22Rv1 (cell line): ENCODE results near the gene FKBP5.

Experiments used
- H3K27ac ChIP-seq: fragments of 450-650 bp; 2 replicates; pipeline ENCODE4 v1.5.1; 2017
- CTCF ChIP-seq: fragments of 450-650 bp; IDR thresholded peaks from 2 replicates; pipeline ENCODE4 v1.5.1; 2017; ENCODE audit warnings: mild to moderate bottlenecking
- ZFX ChIP-seq: fragments of 450-650 bp; IDR thresholded peaks from 2 replicates; pipeline ENCODE4 v1.6.1; 2017; ENCODE audit warnings: antibody characterized with exemption, borderline replicate concordance

The FKBP5 gene

GRCh38 chr6:35688605-35689322, at the start of gene FKBP5:
TSS of gene FKBP5 (minus strand) at chr6:35688915. CDS start at chr6:35642824, 46,091 bp downstream.
- no peak for TF ChIP-seq CTCF
- TF ChIP-seq ZFX = no peak
- peak within 1 kb of the TSS; percentile 93 for H3K27ac ChIP-seq

- H3K27ac ChIP-seq = peak overlapping the region; percentile 100; the same call in 1 of the 2 replicates
- TF ChIP-seq CTCF (peak; percentile 91), ZFX (no peak)
Observed at GRCh38 chr6:35737413-35738211, 48.9 kb upstream of the FKBP5 start.

GRCh38 chr6:35736982-35737412, 48.3 kb upstream of the FKBP5 start, which contains the start of gene ARMC12:
TSS of gene ARMC12 (plus strand) at chr6:35737032. CDS start at chr6:35737109, 77 bp downstream.
- TF ChIP-seq CTCF (no peak), ZFX (no peak)
- peak within 1 kb of the TSS; percentile 100 for H3K27ac ChIP-seq

GRCh38 chr6:35736253-35736894, 47.7 kb upstream of the FKBP5 start:
- peak overlapping the region; percentile 100 for H3K27ac ChIP-seq
- TF ChIP-seq CTCF (peak; percentile 91), ZFX (no peak)

- no peak for TF ChIP-seq ZFX
- no peak for TF ChIP-seq CTCF
- peak overlapping the region; percentile 100 for H3K27ac ChIP-seq
Observed at GRCh38 chr6:35735452-35735851, 46.7 kb upstream of the FKBP5 start.

GRCh38 chr6:35734319-35734718, 45.6 kb upstream of the FKBP5 start:
- H3K27ac ChIP-seq = peak overlapping the region; percentile 100

GRCh38 chr6:35733633-35734032, 44.9 kb upstream of the FKBP5 start:
- TF ChIP-seq ZFX (no peak), CTCF (no peak)
- H3K27ac ChIP-seq = peak overlapping the region; percentile 100
